ENCODE measurements around the gene XPO4.
"Not testable (repeated sequence)": the region's sequence is repeated elsewhere in the genome, so short reads cannot be mapped to it uniquely, and the experiment has no call there.

Gene XPO4

GRCh38 chr13:20923272-20923671, 20.7 kb upstream of the XPO4 start:
- Histone ChIP-seq H3K9ac (ENCODE audit: low read length) (no peak overlapping the region), H3K4me3 (ENCODE audit: low read depth, low read length) (no peak overlapping the region), H3K4me1 (ENCODE audit: control insufficient read depth, insufficient read depth, low read length) (no peaks in the 10 kb centered on the region), H3K27ac (ENCODE audit: low read depth, low read length) (no peak overlapping the region), H3K36me3 (ENCODE audit: control insufficient read depth, insufficient read depth, low read length) (no peaks in the 10 kb centered on the region), H3K27me3 (ENCODE audit: control insufficient read depth, insufficient read depth, low read length) (no peaks in the 10 kb centered on the region), H3K9me3 (ENCODE audit: control insufficient read depth, insufficient read depth, low read depth, low read length) (no peaks in the 10 kb centered on the region)

- no peaks in the 10 kb centered on the region for H3K4me1 ChIP-seq (ENCODE audit: control insufficient read depth, insufficient read depth, low read length)
- H3K36me3 ChIP-seq (ENCODE audit: control insufficient read depth, insufficient read depth, low read length), result no peaks in the 10 kb centered on the region
- H3K4me3 ChIP-seq (ENCODE audit: low read depth, low read length), result no peak overlapping the region
Measured at GRCh38 chr13:20921572-20921971, 19.0 kb upstream of the XPO4 start.

DNA sequence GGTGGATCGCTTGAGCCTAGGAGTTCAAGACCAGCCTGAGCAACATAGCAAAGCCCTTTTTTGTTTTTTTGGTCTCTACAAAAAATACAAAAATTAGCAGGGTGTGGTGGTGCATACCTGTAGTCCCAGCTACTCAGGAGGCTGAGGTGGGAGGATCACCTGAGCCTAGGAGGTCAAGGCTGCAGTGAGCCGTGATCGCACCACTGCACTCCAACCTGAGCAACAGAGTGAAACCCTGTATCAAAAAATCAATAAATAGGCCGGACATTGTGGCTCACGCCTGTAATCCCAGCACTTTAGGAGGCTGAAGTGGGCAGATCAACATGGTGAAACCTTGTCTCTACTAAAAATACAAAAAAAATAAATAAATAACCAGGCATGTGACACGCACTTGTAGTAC, 13.1 kb upstream of the XPO4 start:
- not testable (repeated sequence) for H3K9me3 ChIP-seq (ENCODE audit: control insufficient read depth, insufficient read depth, low read depth, low read length)

More at GRCh38 chr13:20921572-20921971, 19.0 kb upstream of the XPO4 start:
- H3K27me3 ChIP-seq (ENCODE audit: control insufficient read depth, insufficient read depth, low read length), result no peaks in the 10 kb centered on the region
- H3K27ac ChIP-seq (ENCODE audit: low read depth, low read length), result no peak overlapping the region
- no peaks in the 10 kb centered on the region for H3K9me3 ChIP-seq (ENCODE audit: control insufficient read depth, insufficient read depth, low read depth, low read length)
- no peak overlapping the region for H3K9ac ChIP-seq (ENCODE audit: low read length)

DNA sequence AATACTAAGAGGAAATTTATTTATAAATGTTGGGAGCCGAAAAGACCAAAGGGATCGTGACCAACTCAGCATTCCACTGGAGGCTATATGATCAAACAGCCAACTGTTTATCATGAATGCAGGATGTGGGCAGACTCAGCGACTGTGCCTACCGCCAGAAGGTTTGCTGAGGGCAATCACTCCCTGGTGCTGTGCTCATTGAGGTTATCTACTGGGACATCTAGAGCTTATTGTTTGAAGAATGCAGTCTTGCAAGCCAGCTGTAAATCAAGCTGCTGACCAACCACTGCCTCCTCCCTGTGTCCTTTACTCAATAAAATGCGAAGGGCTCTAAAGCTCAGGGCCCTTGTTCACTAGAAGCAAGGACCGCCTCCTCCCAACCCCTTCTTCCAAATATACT, 8.5 kb upstream of the XPO4 start:
- Histone ChIP-seq H3K4me1 (ENCODE audit: control insufficient read depth, insufficient read depth, low read length) (no peaks in the 10 kb centered on the region), H3K4me3 (ENCODE audit: low read depth, low read length) (no peak overlapping the region)

More for the DNA sequence above, 13.1 kb upstream of the XPO4 start:
- H3K4me3 ChIP-seq (ENCODE audit: low read depth, low read length); H3K36me3 ChIP-seq (ENCODE audit: control insufficient read depth, insufficient read depth, low read length); H3K27ac ChIP-seq (ENCODE audit: low read depth, low read length); H3K27me3 ChIP-seq (ENCODE audit: control insufficient read depth, insufficient read depth, low read length); H3K4me1 ChIP-seq (ENCODE audit: control insufficient read depth, insufficient read depth, low read length); H3K9ac ChIP-seq (ENCODE audit: low read length): not testable (repeated sequence)

DNA sequence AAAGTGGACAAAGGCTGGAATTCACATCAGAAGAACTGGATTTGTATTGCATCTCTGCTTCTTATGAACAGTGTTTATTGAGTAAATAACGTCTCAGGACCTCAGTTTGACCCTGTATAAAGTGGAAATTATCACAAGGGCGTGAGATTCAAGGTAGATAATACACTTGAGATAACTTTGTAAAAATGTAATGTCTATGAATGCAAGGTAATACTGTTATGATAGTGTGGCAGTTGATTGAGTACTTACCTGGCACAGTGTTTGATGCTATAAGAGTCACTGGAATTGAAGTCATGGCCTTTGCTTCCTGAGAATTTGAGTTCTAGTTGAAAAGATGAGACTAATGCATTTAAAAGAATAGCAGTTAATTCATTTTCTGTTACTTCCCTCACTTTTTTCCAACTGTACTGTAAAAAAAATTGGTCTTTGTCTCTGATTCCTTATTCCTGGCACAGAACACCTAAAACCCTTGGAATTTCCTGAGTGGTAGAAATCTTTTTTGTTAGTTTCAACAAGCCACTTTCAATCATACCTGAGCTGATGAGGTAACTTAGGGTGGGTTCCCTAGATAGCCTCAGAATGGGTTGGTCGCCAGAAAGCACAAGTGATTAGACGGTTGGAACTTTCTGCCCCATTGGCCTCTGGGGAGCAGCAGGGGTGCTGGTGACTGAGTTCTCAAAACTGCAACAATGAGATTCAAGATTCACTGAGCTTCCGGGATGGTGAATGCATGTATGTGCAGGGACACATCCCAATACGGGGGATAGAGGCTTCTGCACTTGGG, 6.4 kb upstream of the XPO4 start:
- no peaks in the 10 kb centered on the region for H3K36me3 ChIP-seq (ENCODE audit: control insufficient read depth, insufficient read depth, low read length)
- H3K27me3 ChIP-seq (ENCODE audit: control insufficient read depth, insufficient read depth, low read length), result no peaks in the 10 kb centered on the region
- peaks cover 6% of the 10 kb centered on the region; the same call in 1 of the 2 replicates for H3K9me3 ChIP-seq (ENCODE audit: control insufficient read depth, insufficient read depth, low read depth, low read length)
- H3K4me1 ChIP-seq (ENCODE audit: control insufficient read depth, insufficient read depth, low read length), result no peaks in the 10 kb centered on the region
- no peak overlapping the region for H3K9ac ChIP-seq (ENCODE audit: low read length)
- no peak overlapping the region for H3K27ac ChIP-seq (ENCODE audit: low read depth, low read length)
- no peak overlapping the region for H3K4me3 ChIP-seq (ENCODE audit: low read depth, low read length)

More for the DNA sequence above, 8.5 kb upstream of the XPO4 start:
- H3K9me3 ChIP-seq (ENCODE audit: control insufficient read depth, insufficient read depth, low read depth, low read length), result peaks cover 6% of the 10 kb centered on the region; the same call in 1 of the 2 replicates
- H3K27me3 ChIP-seq (ENCODE audit: control insufficient read depth, insufficient read depth, low read length), result no peaks in the 10 kb centered on the region
- no peak overlapping the region for H3K27ac ChIP-seq (ENCODE audit: low read depth, low read length)
- no peak overlapping the region for H3K9ac ChIP-seq (ENCODE audit: low read length)
- no peaks in the 10 kb centered on the region for H3K36me3 ChIP-seq (ENCODE audit: control insufficient read depth, insufficient read depth, low read length)

DNA sequence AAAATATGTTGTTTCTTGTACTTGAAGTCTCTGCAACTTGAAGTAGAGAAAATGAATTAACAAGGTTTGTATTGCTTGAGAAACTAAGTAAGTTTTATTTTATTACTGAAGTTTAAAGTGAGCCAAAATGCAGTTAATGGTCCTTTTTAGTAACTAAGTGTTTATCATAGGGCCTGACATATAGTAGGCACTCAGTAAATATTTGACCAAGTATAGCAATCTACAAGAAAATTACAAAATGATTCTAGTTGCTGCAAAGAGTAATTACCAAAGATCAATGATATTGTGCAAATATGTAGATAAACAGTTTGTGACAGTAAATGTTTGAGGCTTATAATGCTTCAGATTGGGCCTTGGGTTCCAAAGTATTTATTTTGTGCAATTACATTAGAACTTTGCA, 2.4 kb upstream of the XPO4 start:
- no peak overlapping the region for H3K27ac ChIP-seq (ENCODE audit: low read depth, low read length)

GRCh38 chr13:20903164-20903475, 574 bp upstream of the XPO4 start:
- Histone ChIP-seq H3K9me3 (ENCODE audit: control insufficient read depth, insufficient read depth, low read depth, low read length) (no peaks in the 10 kb centered on the region), H3K9ac (ENCODE audit: low read length) (peak overlapping the region; percentile 96), H3K27me3 (ENCODE audit: control insufficient read depth, insufficient read depth, low read length) (no peaks in the 10 kb centered on the region), H3K36me3 (ENCODE audit: control insufficient read depth, insufficient read depth, low read length) (peaks cover 10% of the 10 kb centered on the region), H3K27ac (ENCODE audit: low read depth, low read length) (peak overlapping the region; percentile 76; the same call in 1 of the 2 replicates), H3K4me3 (ENCODE audit: low read depth, low read length) (peak overlapping the region; percentile 99), H3K4me1 (ENCODE audit: control insufficient read depth, insufficient read depth, low read length) (peaks cover 4% of the 10 kb centered on the region; the same call in 1 of the 2 replicates)

More for the DNA sequence above, 2.4 kb upstream of the XPO4 start:
- peaks cover 5% of the 10 kb centered on the region for H3K36me3 ChIP-seq (ENCODE audit: control insufficient read depth, insufficient read depth, low read length)
- H3K4me3 ChIP-seq (ENCODE audit: low read depth, low read length), result no peak overlapping the region
- H3K27me3 ChIP-seq (ENCODE audit: control insufficient read depth, insufficient read depth, low read length), result no peaks in the 10 kb centered on the region
- no peaks in the 10 kb centered on the region for H3K9me3 ChIP-seq (ENCODE audit: control insufficient read depth, insufficient read depth, low read depth, low read length)
- H3K9ac ChIP-seq (ENCODE audit: low read length), result no peak overlapping the region
- H3K4me1 ChIP-seq (ENCODE audit: control insufficient read depth, insufficient read depth, low read length), result peaks cover 4% of the 10 kb centered on the region; the same call in 1 of the 2 replicates

- peaks cover 10% of the 10 kb centered on the region for H3K36me3 ChIP-seq (ENCODE audit: control insufficient read depth, insufficient read depth, low read length)
- H3K4me3 ChIP-seq (ENCODE audit: low read depth, low read length), result peak overlapping the region; percentile 99
- H3K9me3 ChIP-seq (ENCODE audit: control insufficient read depth, insufficient read depth, low read depth, low read length), result no peaks in the 10 kb centered on the region
- H3K27me3 ChIP-seq (ENCODE audit: control insufficient read depth, insufficient read depth, low read length), result no peaks in the 10 kb centered on the region
- H3K9ac ChIP-seq (ENCODE audit: low read length), result peak overlapping the region; percentile 96
- peak overlapping the region; percentile 97 for H3K27ac ChIP-seq (ENCODE audit: low read depth, low read length)
- H3K4me1 ChIP-seq (ENCODE audit: control insufficient read depth, insufficient read depth, low read length), result peaks cover 4% of the 10 kb centered on the region; the same call in 1 of the 2 replicates
Measured at GRCh38 chr13:20901668-20902437, 693 bp downstream of the XPO4 start.

- H3K9me3 ChIP-seq (ENCODE audit: control insufficient read depth, insufficient read depth, low read depth, low read length), result no peaks in the 10 kb centered on the region
- H3K4me3 ChIP-seq (ENCODE audit: low read depth, low read length), result no peak overlapping the region
- no peaks in the 10 kb centered on the region for H3K27me3 ChIP-seq (ENCODE audit: control insufficient read depth, insufficient read depth, low read length)
- H3K27ac ChIP-seq (ENCODE audit: low read depth, low read length), result no peak overlapping the region
- H3K4me1 ChIP-seq (ENCODE audit: control insufficient read depth, insufficient read depth, low read length), result no peaks in the 10 kb centered on the region
- H3K9ac ChIP-seq (ENCODE audit: low read length), result no peak overlapping the region
- no peaks in the 10 kb centered on the region; the same call in 1 of the 2 replicates for H3K36me3 ChIP-seq (ENCODE audit: control insufficient read depth, insufficient read depth, low read length)
Measured at GRCh38 chr13:20894245-20894644, 8.3 kb downstream of the XPO4 start.

- Histone ChIP-seq H3K9ac (ENCODE audit: low read length) (no peak overlapping the region), H3K4me1 (ENCODE audit: control insufficient read depth, insufficient read depth, low read length) (no peaks in the 10 kb centered on the region), H3K27me3 (ENCODE audit: control insufficient read depth, insufficient read depth, low read length) (no peaks in the 10 kb centered on the region), H3K36me3 (ENCODE audit: control insufficient read depth, insufficient read depth, low read length) (no peaks in the 10 kb centered on the region), H3K27ac (ENCODE audit: low read depth, low read length) (no peak overlapping the region), H3K9me3 (ENCODE audit: control insufficient read depth, insufficient read depth, low read depth, low read length) (no peaks in the 10 kb centered on the region), H3K4me3 (ENCODE audit: low read depth, low read length) (no peak overlapping the region)
Measured at GRCh38 chr13:20891768-20892167, 10.8 kb downstream of the XPO4 start.

- Histone ChIP-seq H3K9ac (ENCODE audit: low read length) (no peak overlapping the region), H3K4me3 (ENCODE audit: low read depth, low read length) (no peak overlapping the region), H3K36me3 (ENCODE audit: control insufficient read depth, insufficient read depth, low read length) (no peaks in the 10 kb centered on the region), H3K27me3 (ENCODE audit: control insufficient read depth, insufficient read depth, low read length) (no peaks in the 10 kb centered on the region), H3K27ac (ENCODE audit: low read depth, low read length) (no peak overlapping the region), H3K4me1 (ENCODE audit: control insufficient read depth, insufficient read depth, low read length) (no peaks in the 10 kb centered on the region), H3K9me3 (ENCODE audit: control insufficient read depth, insufficient read depth, low read depth, low read length) (no peaks in the 10 kb centered on the region)
Measured at GRCh38 chr13:20891034-20891433, 11.5 kb downstream of the XPO4 start.
